HepG2 (cell line): ENCODE results near the gene STYXL1. TPM values are rescaled to one million over a fixed set of nuclear protein-coding genes. Genes with fewer than 3 reads are reported as not detected.

Experiments
- ATAC-seq: fragments of 200-7000 bp; cut with Tn5 transposase; 3 replicates; pipeline ENCODE4 v1.9.1; 2020; ENCODE audit warnings: mild to moderate bottlenecking, moderate library complexity
- BruUV-seq: library from RNA; stranded (reverse); fragments of 400-500 nt; replicated peaks from 2 replicates; lab custom pipeline; 2021; lab: Mats Ljungman, UMichigan
- CTCF ChIA-PET: fragments of 300-600 bp; formaldehyde crosslinking; extraction: SDS; loops from one replicate; lab custom pipeline; 2021; ENCODE audit warnings: low total read pairs, inconsistent platforms, low intra/inter-chr PET ratio; lab: Yijun Ruan, JAX
- POLR2A ChIA-PET: fragments of 350-600 bp; sonication (Branson Sonifier 250); formaldehyde crosslinking; loops from one replicate; lab custom pipeline; 2020; ENCODE audit warnings: antibody characterized with exemption, inconsistent platforms; lab: Yijun Ruan, JAX
- DNase-seq: peaks from one replicate; pipeline ENCODE4 v3.0.0-alpha.2; 2015; ENCODE audit warnings: low spot score
- FAIRE-seq: peaks from 3 replicates; lab custom pipeline; 2011; peaks lifted over from hg19 to GRCh38; lab: Jason Lieb, UNC
- H2AFZ ChIP-seq: one replicate; pipeline ENCODE4 v1.6.1; 2011; ENCODE audit warnings: low read length, inconsistent platforms
- H3K27ac ChIP-seq: fragments of 300-600 bp; 3 replicates; pipeline ENCODE4 v1.8.0; 2011; ENCODE audit warnings: mixed run types, mild to moderate bottlenecking, mixed read lengths, low read length, inconsistent platforms; ENCODE audit not compliant: insufficient read depth; ENCODE audit errors: extremely low read length
- H3K27me3 ChIP-seq, 2 experiments: fragments of 200-600 bp in 1 of 2; 2 replicates in 1 of 2; 3 replicates in 1 of 2; pipeline versions ENCODE4 v1.6.0 to v1.8.0; 2011; ENCODE audit warnings: low read length in 2 of 2, mild to moderate bottlenecking in 2 of 2, moderate library complexity in 2 of 2, inconsistent platforms in 1 of 2; ENCODE audit not compliant: insufficient read depth in 2 of 2, control insufficient read depth in 1 of 2
- H3K36me3 ChIP-seq, 2 experiments: fragments of 200-600 bp in 1 of 2; replicated peaks in 1 of 2; 2 replicates in 1 of 2; 3 replicates in 1 of 2; pipeline versions ENCODE4 v1.5.1 to v1.8.0; 2011; ENCODE audit warnings: low read length in 2 of 2, inconsistent platforms in 1 of 2; ENCODE audit not compliant: insufficient read depth in 2 of 2, control insufficient read depth in 1 of 2
- H3K4me1 ChIP-seq: 2 replicates; pipeline ENCODE4 v1.5.1; 2012; ENCODE audit warnings: low read length, inconsistent platforms; ENCODE audit not compliant: insufficient read depth
- H3K4me2 ChIP-seq: 2 replicates; pipeline ENCODE4 v1.6.0; 2011; ENCODE audit warnings: low read depth, low read length, inconsistent platforms
- H3K4me3 ChIP-seq, 3 experiments: fragments of 200-600 bp in 1 of 3; sonication (generic), shearing (Covaris generic) in 1 of 3; replicated peaks in 1 of 3; 2 replicates each; pipeline ENCODE4 v1.5.1; 2011 to 2016; ENCODE audit warnings: low read length in 3 of 3, inconsistent platforms in 2 of 3, low read depth in 2 of 3, mild to moderate bottlenecking in 2 of 3, control low read depth in 1 of 3, mixed read lengths in 1 of 3; ENCODE audit not compliant: insufficient read depth in 1 of 3
- H3K79me2 ChIP-seq: one replicate; pipeline ENCODE4 v1.6.1; 2011; ENCODE audit warnings: low read length, inconsistent platforms; ENCODE audit not compliant: insufficient read depth
- H3K9ac ChIP-seq: 2 replicates; pipeline ENCODE4 v1.6.0; 2011; ENCODE audit warnings: mild to moderate bottlenecking, low read depth, low read length, inconsistent platforms; ENCODE audit not compliant: insufficient read depth
- H3K9me3 ChIP-seq: 2 replicates; pipeline ENCODE4 v1.5.1; 2012; ENCODE audit warnings: mild to moderate bottlenecking, low read length
- H4K20me1 ChIP-seq: 2 replicates; pipeline ENCODE4 v1.6.0; 2011; ENCODE audit warnings: inconsistent platforms, mild to moderate bottlenecking, low read length, moderate library complexity; ENCODE audit not compliant: insufficient read depth
- CEBPZ ChIP-seq: IDR thresholded peaks from 2 replicates; pipeline ENCODE4 v1.6.1; 2012; ENCODE audit warnings: low read length, improper control_type of control experiment
- DNMT1 ChIP-seq: sonication (generic); formaldehyde crosslinking; IDR thresholded peaks from 2 replicates; pipeline ENCODE4 v1.5.1; 2020; ENCODE audit warnings: mild to moderate bottlenecking, missing genetic modification reagents
- ELF4 ChIP-seq: sonication (generic); formaldehyde crosslinking; IDR thresholded peaks from 2 replicates; pipeline ENCODE4 v1.5.0; 2020; ENCODE audit warnings: missing genetic modification reagents, mild to moderate bottlenecking, moderate library complexity, borderline replicate concordance
- FOXO1 ChIP-seq: sonication (generic); formaldehyde crosslinking; IDR thresholded peaks from 2 replicates; pipeline ENCODE4 v1.4.0; 2020; ENCODE audit warnings: missing genetic modification reagents
- HBP1 ChIP-seq: IDR thresholded peaks from 2 replicates; pipeline ENCODE4 v1.6.1; 2016; ENCODE audit warnings: low read depth, control low read depth
- HNF4A ChIP-seq: sonication (generic); formaldehyde crosslinking; IDR thresholded peaks from 2 replicates; pipeline ENCODE4 v1.4.0; 2020; ENCODE audit warnings: missing genetic modification reagents
- KDM2A ChIP-seq: sonication (generic); formaldehyde crosslinking; IDR thresholded peaks from 2 replicates; pipeline ENCODE4 v1.4.0; 2020; ENCODE audit warnings: low read depth, missing genetic modification reagents, borderline replicate concordance
- MTA1 ChIP-seq: sonication (generic); formaldehyde crosslinking; IDR thresholded peaks from 2 replicates; pipeline ENCODE4 v1.4.0; 2020; ENCODE audit warnings: missing genetic modification reagents, mild to moderate bottlenecking, borderline replicate concordance
- NR2F1 ChIP-seq, 2 experiments: fragments of 450-650 bp in 1 of 2; formaldehyde crosslinking in 1 of 2; IDR thresholded peaks; 2 replicates each; pipeline versions ENCODE4 v1.5.0 to v1.6.1; 2016 to 2020; ENCODE audit warnings: mild to moderate bottlenecking in 1 of 2, missing compliant biosample characterization in 1 of 2, missing genetic modification reagents in 1 of 2, moderate library complexity in 1 of 2
- POLR2A ChIP-seq, 2 experiments: IDR thresholded peaks; 2 replicates each; pipeline ENCODE4 v1.6.1; 2011; ENCODE audit warnings: low read depth in 2 of 2, low read length in 2 of 2, mild to moderate bottlenecking in 1 of 2, moderate library complexity in 1 of 2; ENCODE audit not compliant: insufficient read depth in 1 of 2
- POLR2G ChIP-seq: fragments of 200-400 bp; formaldehyde crosslinking; IDR thresholded peaks from 2 replicates; pipeline ENCODE4 v1.6.1; 2018; ENCODE audit warnings: mild to moderate bottlenecking, low read depth, low read length, moderate library complexity
- PPARG ChIP-seq: conservative IDR thresholded peaks from 2 replicates; pipeline ENCODE4 v1.6.1; 2016; ENCODE audit warnings: missing biosample characterization, missing genetic modification reagents
- TFAP4 ChIP-seq: sonication (generic); IDR thresholded peaks from 2 replicates; pipeline ENCODE4 v1.6.1; 2016; ENCODE audit warnings: low read depth, borderline replicate concordance
- ZNF225 ChIP-seq: sonication (generic); formaldehyde crosslinking; IDR thresholded peaks from 2 replicates; pipeline ENCODE4 v1.4.0; 2020; ENCODE audit warnings: mild to moderate bottlenecking, missing genetic modification reagents
- ZNF317 ChIP-seq: sonication (generic); formaldehyde crosslinking; IDR thresholded peaks from 2 replicates; pipeline ENCODE4 v1.5.0; 2020; ENCODE audit warnings: mild to moderate bottlenecking, missing genetic modification reagents
- ZNF333 ChIP-seq: sonication (generic); formaldehyde crosslinking; IDR thresholded peaks from 2 replicates; pipeline ENCODE4 v1.4.0; 2020; ENCODE audit warnings: mild to moderate bottlenecking, missing genetic modification reagents, borderline replicate concordance
- ZNF343 ChIP-seq: sonication (generic); formaldehyde crosslinking; IDR thresholded peaks from 2 replicates; pipeline ENCODE4 v1.4.0; 2020; ENCODE audit warnings: mild to moderate bottlenecking, missing genetic modification reagents
- ZNF773 ChIP-seq: sonication (generic); formaldehyde crosslinking; IDR thresholded peaks from 2 replicates; pipeline ENCODE4 v1.4.0; 2020; ENCODE audit warnings: missing genetic modification reagents, borderline replicate concordance
- ZNF790 ChIP-seq: sonication (generic); formaldehyde crosslinking; IDR thresholded peaks from 2 replicates; pipeline ENCODE4 v1.8.0; 2022; ENCODE audit warnings: missing genetic modification reagents, mild to moderate bottlenecking, borderline replicate concordance
- WGBS: methylation state at CpG from one replicate; pipeline ENCODE4 v1.1.6; 2017; ENCODE audit warnings: low lambda C conversion rate; 5-methylcytosine and 5-hydroxymethylcytosine counted together
- in situ Hi-C: cut with HindIII; loops from 2 replicates; pipeline ENCODE4 v1.10.0; 2017; ENCODE audit warnings: low pct_unique_long_range_greater_than_20kb; ENCODE audit not compliant: extremely low pct_ligation_motif_present
- intact Hi-C: fragments of 100-400 bp; cut with micrococcal nuclease; formaldehyde crosslinking; loops from one replicate; pipeline ENCODE4 v1.10.0; 2022; ENCODE audit not compliant: unreplicated experiment
- polyA plus RNA-seq, 8 experiments: library from polyadenylated mRNA; depleted of rRNA in 3 of 8; stranded (reverse) in 7 of 8; unstranded in 1 of 8; fragments of >200 nt; fragmentation: Illumina TruSeq in 4 of 8; extraction: Trizol in 4 of 8; gene quantifications; 2 replicates each; pipeline versions ENCODE4 v1.2.1 to v1.2.3, GENCODE V29; 2011 to 2016; ENCODE audit warnings: low read depth in 4 of 8, missing spikeins in 1 of 8, mixed read lengths in 1 of 8; ENCODE audit not compliant: insufficient read depth in 1 of 8
- total RNA-seq, 5 experiments: library from RNA; depleted of rRNA; stranded (reverse); fragments of >200 nt; fragmentation: Illumina TruSeq; extraction: Trizol; gene quantifications; 2 replicates each; pipeline ENCODE4 v1.2.3, GENCODE V29; 2016; ENCODE audit warnings: low read depth in 1 of 5

The STYXL1 gene
- total and polyA plus RNA-seq, 2 of the 13 experiments (the other 11 are each of a cell fraction or from before 2014, with no cell fraction given), result 23.9 to 38.3 TPM

GRCh38 chr7:76066716-76067503, 19.1 kb upstream of the STYXL1 start:
- Histone ChIP-seq H3K9me3 (no peaks in the 10 kb centered on the region), H3K79me2 (no peaks in the 10 kb centered on the region), H3K36me3 (peaks cover 36 to 58% of the 10 kb centered on the region in 2 experiments), H3K4me2 (no peak overlapping the region), H3K4me1 (peaks cover 21% of the 10 kb centered on the region), H4K20me1 (no peaks in the 10 kb centered on the region; the same call in 1 of the 2 replicates), H3K27ac (peak overlapping the region; percentile 20), H3K9ac (no peak overlapping the region), H3K4me3 (no peak overlapping the region), H2AFZ (no peak overlapping the region), H3K27me3 (no peaks in the 10 kb centered on the region)
- FAIRE-seq, result no peak
- ATAC-seq, result peak; percentile 4; the same call in 2 of the 3 replicates
- ChIA-PET CTCF (no interaction called here), POLR2A (interaction anchor here (0.6 to 2.8 kb wide), 6 partner anchors 8 to 62 kb away, joined by 3 to 13 read pairs (median 4); partner anchors contain the start of genes MDH2 and STYXL1)
- in situ Hi-C loops, result loop anchor here (5.0 kb wide), 1 partner anchor 65 kb away; no protein-coding TSS in a partner anchor
- no peak for DNase-seq
- intact Hi-C loops, result no loop called here
- BruUV-seq, result no TSS peak
- 71% methylated on average over 12 of the region's 14 CpGs for WGBS
- TF ChIP-seq POLR2A (IDR thresholded peaks at IDR 0.05; ENCODE audit: insufficient read depth in 1 of 2, low read depth in 2 of 2, low read length in 2 of 2) (peak in 1 of 2 experiments; percentile 24; a peak in 1 of 4 replicates), DNMT1 (CRISPR knock-in tag) (no peak), CEBPZ (no peak), PPARG (CRISPR knock-in tag) (peak; percentile 46), HBP1 (CRISPR knock-in tag) (no peak), MTA1 (CRISPR knock-in tag) (no peak), POLR2G (peak; percentile 47; the same call in 1 of the 2 replicates), ZNF317 (no peak), TFAP4 (peak; percentile 64; the same call in 1 of the 2 replicates), NR2F1 (CRISPR knock-in tag; IDR thresholded peaks at IDR 0.05) (0 out of 4 replicates have a peak, but pooled peaks of 1 of the 2 experiments have one; percentile 14), ZNF773 (no peak), ELF4 (CRISPR knock-in tag) (no peak), HNF4A (CRISPR knock-in tag) (peak; percentile 65), ZNF790 (no peak), KDM2A (CRISPR knock-in tag) (peak; percentile 38; the same call in 1 of the 2 replicates), FOXO1 (no peak), ZNF333 (CRISPR knock-in tag) (no peak), ZNF343 (no peak), ZNF225 (CRISPR knock-in tag) (no peak)
